ENCODE data around the gene GPR156.

Gene GPR156

DNA sequence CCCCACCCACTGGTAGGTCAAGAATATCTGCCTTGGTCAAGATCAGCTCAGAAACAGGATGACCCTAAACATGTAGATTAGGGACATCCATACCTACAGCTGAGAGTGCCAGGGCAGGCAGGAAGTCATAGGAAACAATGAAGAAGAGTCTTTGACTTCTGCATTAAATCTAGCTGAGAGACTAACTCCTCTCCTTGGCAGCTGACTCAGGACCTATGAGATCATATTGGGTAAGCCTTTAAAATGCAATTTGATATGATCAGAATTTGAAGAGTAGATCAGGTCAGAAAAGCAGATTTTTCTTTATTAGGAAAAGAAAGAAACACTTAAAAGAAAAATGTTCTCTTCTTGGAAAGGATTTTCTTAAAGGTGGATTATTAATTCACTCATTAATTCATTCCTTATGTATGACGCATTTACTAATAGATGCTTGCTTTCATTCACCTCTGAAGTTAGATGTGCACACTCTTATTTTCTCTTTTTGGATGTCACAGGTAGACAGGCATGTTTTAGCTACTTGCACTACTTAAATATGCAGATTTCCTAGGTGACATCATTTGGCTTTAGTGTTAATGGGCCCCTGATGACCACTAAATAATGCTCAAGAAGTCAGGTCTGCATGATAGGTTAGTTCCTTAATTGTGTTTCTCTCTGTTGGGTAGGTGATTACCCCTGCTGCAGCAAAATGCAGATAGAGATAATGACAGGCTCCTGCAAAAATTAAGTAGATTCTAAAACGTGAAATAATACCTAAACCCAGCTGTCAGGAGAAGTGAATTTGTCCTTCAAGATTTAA is 155.1 kb downstream of the GPR156 start:
- no peak for DNase-seq (ENCODE audit: low read depth in 4 of 4, low spot score in 1 of 4)

DNA sequence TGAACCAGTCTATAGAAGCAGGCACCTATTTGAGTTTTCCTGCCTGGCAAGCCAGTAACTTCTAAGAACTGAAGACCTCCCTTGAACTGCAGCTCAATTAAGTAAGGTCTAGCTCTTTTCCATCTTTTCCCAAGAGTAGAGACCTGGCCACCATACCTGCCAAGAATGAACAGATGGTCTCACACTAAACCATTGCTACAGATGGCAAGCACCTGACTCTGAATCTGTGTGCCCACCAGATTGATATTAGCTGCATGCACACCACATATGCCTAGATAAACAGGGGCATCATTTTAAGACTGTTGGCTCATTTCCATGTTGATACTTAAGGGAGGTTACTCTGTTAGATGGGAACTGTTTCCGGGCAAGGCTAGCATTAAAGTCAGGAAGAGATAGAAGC is 156.0 kb downstream of the GPR156 start:
- DNase-seq (ENCODE audit: low read depth in 4 of 4, low spot score in 1 of 4): no peak

DNA sequence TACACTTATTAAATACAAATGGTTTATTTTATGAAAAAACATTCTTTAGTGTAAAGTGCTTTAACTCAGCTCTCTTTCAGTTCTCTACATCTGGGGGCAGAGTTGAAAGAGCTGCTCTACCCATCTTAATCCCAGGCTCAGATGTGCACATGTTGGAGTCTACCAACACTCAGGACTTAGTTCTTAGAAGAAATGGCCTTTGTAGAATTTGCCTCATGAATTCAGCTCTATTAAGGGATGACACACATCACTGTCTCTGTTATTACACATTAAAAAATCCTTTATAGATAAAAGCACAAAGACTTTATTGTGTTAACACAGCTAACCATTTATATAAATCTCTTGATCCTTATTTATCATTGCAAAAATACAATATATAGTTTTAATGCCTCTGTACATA is 159.0 kb downstream of the GPR156 start:
- DNase-seq (ENCODE audit: low read depth in 4 of 4, low spot score in 1 of 4): no peak

DNA sequence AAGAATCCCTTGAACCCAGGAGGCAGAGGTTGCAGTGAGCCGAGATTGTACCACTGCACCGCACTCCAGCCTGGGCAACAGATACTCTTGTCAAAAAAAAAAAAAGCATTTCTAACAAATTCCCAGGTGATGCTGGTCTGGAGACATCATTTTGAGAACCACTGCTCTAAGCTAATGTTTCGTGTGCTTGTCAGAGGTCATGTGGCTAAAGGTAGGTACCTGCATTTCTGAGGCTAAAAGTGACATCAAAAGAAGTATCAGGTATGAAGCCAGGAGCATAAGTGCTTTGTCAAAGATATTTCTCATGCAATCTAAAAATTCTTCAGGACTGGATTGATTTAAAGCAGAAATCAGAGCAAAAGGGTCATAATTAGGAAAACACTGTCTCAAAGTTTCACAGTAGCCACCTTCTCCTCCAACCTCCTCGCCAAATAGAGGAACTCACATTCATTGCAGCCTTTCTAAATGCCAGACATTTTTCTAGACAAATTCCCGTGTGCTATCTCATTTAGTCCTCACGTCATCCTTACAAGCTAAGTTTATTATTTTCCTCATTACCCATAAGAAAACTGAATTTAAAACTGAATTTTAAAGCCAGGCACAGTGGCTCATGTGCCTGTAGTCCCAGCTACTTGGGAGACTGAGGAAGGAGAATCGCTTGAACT is 165.0 kb downstream of the GPR156 start:
- DNase-seq (ENCODE audit: low read depth in 4 of 4, low spot score in 1 of 4): no peak
